Subcutaneous abdominal adipose tissue (tissue), 5 donors: ENCODE measurements around the gene VTCN1.

ENCODE experiments used
- H3K27ac ChIP-seq: one replicate; pipeline ENCODE4 v1.7.0; 2013; ENCODE audit warnings: low read depth, mild to moderate bottlenecking, inconsistent platforms, low read length, moderate library complexity
- H3K27me3 ChIP-seq, 5 donors: one replicate each; pipeline ENCODE4 v1.7.0; 2013; ENCODE audit warnings: low read length in 5 of 5, inconsistent platforms in 1 of 5; ENCODE audit not compliant: control insufficient read depth in 5 of 5, insufficient read depth in 4 of 5
- H3K36me3 ChIP-seq, 5 donors: one replicate each; pipeline ENCODE4 v1.7.0; 2013; ENCODE audit warnings: low read length in 5 of 5; ENCODE audit not compliant: control insufficient read depth in 5 of 5, insufficient read depth in 5 of 5
- H3K4me1 ChIP-seq, 5 donors: one replicate each; pipeline ENCODE4 v1.7.0; 2013; ENCODE audit warnings: low read length in 5 of 5, mild to moderate bottlenecking in 3 of 5, moderate library complexity in 1 of 5; ENCODE audit not compliant: control insufficient read depth in 5 of 5, insufficient read depth in 5 of 5
- H3K4me3 ChIP-seq, 5 donors: one replicate each; pipeline ENCODE4 v1.7.0; 2013; ENCODE audit warnings: low read length in 5 of 5, low read depth in 1 of 5
- H3K9ac ChIP-seq, 5 donors: one replicate each; pipeline ENCODE4 v1.7.0; 2013; ENCODE audit warnings: low read length in 5 of 5, mild to moderate bottlenecking in 4 of 5, moderate library complexity in 3 of 5
- H3K9me3 ChIP-seq, 5 donors: one replicate each; pipeline ENCODE4 v1.7.0; 2013; ENCODE audit warnings: low read length in 5 of 5; ENCODE audit not compliant: control insufficient read depth in 5 of 5
- donor health status: healthy.
- donor health status: healthy.
- donor health status: healthy.
- donor health status: healthy.
- donor health status: healthy.

Gene VTCN1

DNA sequence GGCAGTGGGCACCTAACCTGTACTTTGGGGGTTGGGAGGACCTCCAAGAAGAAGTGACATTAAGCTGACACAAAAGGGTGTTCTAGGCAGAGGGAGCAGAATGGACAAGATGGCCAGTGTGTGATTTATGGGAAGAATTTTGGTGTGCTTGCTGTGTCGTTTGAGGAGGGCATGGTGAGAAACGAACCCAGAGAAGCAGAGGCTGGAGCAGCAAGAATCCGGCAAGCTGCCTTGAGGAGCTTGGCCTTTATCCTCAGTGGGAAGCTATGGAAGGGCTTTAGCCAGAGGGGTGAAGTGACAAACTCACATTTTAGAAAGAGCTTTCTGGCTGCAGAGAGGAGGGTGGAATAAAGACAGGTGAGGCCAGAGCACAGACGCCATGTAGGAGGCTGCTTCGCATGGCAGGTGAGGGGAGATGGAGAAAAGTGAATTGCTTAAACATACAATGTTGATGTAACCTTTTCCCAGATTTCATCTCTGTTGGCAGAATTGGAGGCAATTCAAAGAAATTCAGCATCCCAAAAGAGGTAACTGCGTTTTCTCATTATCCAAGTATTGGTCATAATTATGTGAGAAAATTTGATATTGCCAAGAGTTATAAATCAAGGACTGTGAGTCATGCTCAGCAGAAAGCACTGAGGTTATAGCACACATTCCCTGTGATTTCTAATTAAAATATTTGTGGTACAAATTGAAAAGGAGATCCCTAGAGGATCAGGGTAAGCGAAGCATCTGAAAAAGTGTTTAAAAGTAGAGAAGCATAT lies 115.7 kb downstream of the VTCN1 start:
- Histone ChIP-seq H3K4me1 (peaks cover 0 to 4% (median 0%) of the 10 kb centered on the region in 5 donors), H3K9me3 (no peaks in the 10 kb centered on the region), H3K4me3 (no peak overlapping the region), H3K36me3 (peaks cover 28 to 69% (median 33%) of the 10 kb centered on the region in 5 donors), H3K27me3 (no peaks in the 10 kb centered on the region), H3K9ac (no peak overlapping the region), H3K27ac (no peak overlapping the region)

GRCh38 chr1:117093870-117094621 lies 116.7 kb downstream of the VTCN1 start:
- H3K4me1 ChIP-seq = peaks cover 0 to 4% (median 0%) of the 10 kb centered on the region in 5 donors
- no peaks in the 10 kb centered on the region for H3K9me3 ChIP-seq
- H3K27me3 ChIP-seq = no peaks in the 10 kb centered on the region
- no peak overlapping the region for H3K9ac ChIP-seq
- H3K27ac ChIP-seq = no peak overlapping the region
- peaks cover 28 to 65% (median 30%) of the 10 kb centered on the region in 5 donors for H3K36me3 ChIP-seq
- no peak overlapping the region for H3K4me3 ChIP-seq
